ENCODE data around the gene TREML1. TPM values are rescaled to one million over a fixed set of nuclear protein-coding genes. Genes with fewer than 3 reads are reported as not detected.

TREML1 gene
- total RNA-seq, 2 donors from 2014 or later = not detected

- ATAC-seq (replicated peaks) = no peak
- Mint-ChIP-seq H3K9me3 (no peaks in the 10 kb centered on the region), H3K4me1 (peaks cover 3% of the 10 kb centered on the region), H3K36me3 (ENCODE audit: low read depth) (no peaks in the 10 kb centered on the region), H3K27ac (no peak overlapping the region), H3K27me3 (no peaks in the 10 kb centered on the region), H3K4me3 (no peak overlapping the region)
These were observed 13.2 kb upstream of the TREML1 start for GRCh38 chr6:41167173-41167963.

GRCh38 chr6:41164551-41165120 lies 10.5 kb upstream of the TREML1 start:
- peaks cover 3% of the 10 kb centered on the region for H3K4me1 Mint-ChIP-seq
- no peaks in the 10 kb centered on the region for H3K36me3 Mint-ChIP-seq (ENCODE audit: low read depth)
- no peak for ATAC-seq (replicated peaks)
- no peaks in the 10 kb centered on the region for H3K9me3 Mint-ChIP-seq
- H3K27me3 Mint-ChIP-seq = no peaks in the 10 kb centered on the region
- H3K27ac Mint-ChIP-seq = no peak overlapping the region
- H3K4me3 Mint-ChIP-seq = no peak overlapping the region

DNA sequence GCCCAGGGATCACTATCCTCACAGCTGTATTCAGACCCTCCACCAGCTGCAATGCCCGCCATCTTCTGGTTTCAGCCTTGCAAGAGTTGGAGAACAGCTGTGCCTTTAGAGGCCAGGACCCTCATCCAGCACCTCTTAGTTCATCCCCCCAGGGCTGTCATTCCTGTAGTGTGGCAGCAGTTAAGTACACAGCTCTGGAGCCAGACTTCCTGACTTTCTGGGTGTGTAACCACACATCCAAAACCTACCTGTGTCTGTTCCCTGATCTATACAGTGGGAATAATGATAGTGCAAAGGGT lies 9.2 kb upstream of the TREML1 start:
- Mint-ChIP-seq H3K4me1 (no peaks in the 10 kb centered on the region), H3K27ac (no peak overlapping the region)
- ATAC-seq (replicated peaks) = no peak

DNA sequence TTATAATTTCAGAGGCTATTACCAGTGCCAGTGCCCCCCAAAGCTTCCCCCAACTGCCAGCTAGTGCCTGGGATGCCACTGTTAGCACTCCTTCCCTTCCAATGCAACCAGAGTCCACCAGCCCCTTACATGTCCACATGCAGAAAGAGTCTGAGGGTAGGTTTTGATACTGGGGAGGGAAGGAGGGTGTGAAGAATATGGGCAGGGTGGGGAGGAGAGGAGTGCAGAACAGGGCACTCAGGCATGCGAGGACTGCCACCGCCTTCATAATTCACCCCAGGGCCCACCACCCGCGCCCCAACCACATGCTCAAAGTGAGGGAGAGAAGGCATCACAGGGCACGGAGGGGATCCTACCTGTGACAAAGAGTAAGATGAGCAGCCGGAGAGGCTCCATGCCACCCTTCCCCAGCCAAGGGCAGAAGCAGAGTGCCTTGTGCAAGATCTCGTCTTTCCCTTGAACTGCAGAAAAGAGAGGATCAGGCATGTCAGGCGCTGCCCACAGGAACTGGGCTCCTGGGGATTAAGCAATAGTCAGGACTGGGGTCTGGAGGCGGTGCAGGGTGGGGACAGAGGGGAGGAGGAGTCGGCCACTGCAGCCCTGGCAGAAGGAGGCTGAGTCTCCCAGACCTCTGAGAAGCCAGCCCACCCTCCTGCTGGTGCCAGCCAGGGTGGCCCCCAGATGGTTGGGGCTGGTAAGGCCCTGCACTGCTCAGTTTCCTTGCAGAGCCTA lies 8.7 kb upstream of the TREML1 start, which contains the start of gene TREM2:
Gene TREM2 (minus strand): TSS at position 430 of the 732 bp plus-strand sequence. CDS start 34 bp downstream, at position 396.
- H3K9me3 Mint-ChIP-seq = no peaks in the 10 kb centered on the region
- no peaks in the 10 kb centered on the region for H3K36me3 Mint-ChIP-seq (ENCODE audit: low read depth)
- H3K4me3 Mint-ChIP-seq = no peak within 1 kb of the TSS
- no peaks in the 10 kb centered on the region for H3K4me1 Mint-ChIP-seq
- H3K27me3 Mint-ChIP-seq = no peaks in the 10 kb centered on the region
- H3K27ac Mint-ChIP-seq = no peak within 1 kb of the TSS
- no peak for ATAC-seq (replicated peaks)

More for the DNA sequence above, 9.2 kb upstream of the TREML1 start:
- Mint-ChIP-seq H3K4me3 (no peak overlapping the region), H3K9me3 (no peaks in the 10 kb centered on the region), H3K36me3 (ENCODE audit: low read depth) (no peaks in the 10 kb centered on the region), H3K27me3 (no peaks in the 10 kb centered on the region)

- Mint-ChIP-seq H3K9me3 (no peaks in the 10 kb centered on the region), H3K36me3 (ENCODE audit: low read depth) (no peaks in the 10 kb centered on the region), H3K4me3 (no peak overlapping the region), H3K27ac (no peak overlapping the region), H3K27me3 (no peaks in the 10 kb centered on the region), H3K4me1 (no peaks in the 10 kb centered on the region)
- no peak for ATAC-seq (replicated peaks)
These were observed 7.9 kb upstream of the TREML1 start for GRCh38 chr6:41161851-41162552.

DNA sequence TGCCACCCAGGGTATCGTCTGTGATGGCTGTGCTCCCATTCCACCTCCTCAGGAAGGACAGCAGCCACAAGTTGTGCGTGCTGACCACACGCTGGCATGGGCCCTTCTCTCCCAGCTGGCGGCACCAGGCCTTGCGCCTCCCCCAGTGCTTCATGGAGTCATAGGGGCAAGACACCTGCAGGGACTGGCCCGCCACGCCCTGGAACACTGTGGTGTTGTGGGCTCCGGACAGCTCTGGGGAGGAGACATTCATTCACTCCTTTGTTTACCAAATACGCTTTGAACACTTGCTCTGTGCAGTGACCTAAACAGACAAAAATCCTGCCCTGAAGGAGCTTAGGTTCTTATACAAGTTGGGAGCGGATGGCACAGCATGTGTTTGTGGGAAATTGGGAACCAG lies 7.2 kb upstream of the TREML1 start:
- Mint-ChIP-seq H3K4me1 (no peaks in the 10 kb centered on the region), H3K36me3 (ENCODE audit: low read depth) (no peaks in the 10 kb centered on the region), H3K4me3 (no peak overlapping the region), H3K27ac (no peak overlapping the region), H3K27me3 (no peaks in the 10 kb centered on the region), H3K9me3 (no peaks in the 10 kb centered on the region)
- ATAC-seq (replicated peaks) = no peak

- Mint-ChIP-seq H3K36me3 (ENCODE audit: low read depth) (no peaks in the 10 kb centered on the region), H3K9me3 (no peaks in the 10 kb centered on the region), H3K4me1 (no peaks in the 10 kb centered on the region), H3K27ac (no peak overlapping the region), H3K4me3 (no peak overlapping the region), H3K27me3 (no peaks in the 10 kb centered on the region)
- no peak for ATAC-seq (replicated peaks)
These were observed 6.8 kb upstream of the TREML1 start for GRCh38 chr6:41160933-41161332.

DNA sequence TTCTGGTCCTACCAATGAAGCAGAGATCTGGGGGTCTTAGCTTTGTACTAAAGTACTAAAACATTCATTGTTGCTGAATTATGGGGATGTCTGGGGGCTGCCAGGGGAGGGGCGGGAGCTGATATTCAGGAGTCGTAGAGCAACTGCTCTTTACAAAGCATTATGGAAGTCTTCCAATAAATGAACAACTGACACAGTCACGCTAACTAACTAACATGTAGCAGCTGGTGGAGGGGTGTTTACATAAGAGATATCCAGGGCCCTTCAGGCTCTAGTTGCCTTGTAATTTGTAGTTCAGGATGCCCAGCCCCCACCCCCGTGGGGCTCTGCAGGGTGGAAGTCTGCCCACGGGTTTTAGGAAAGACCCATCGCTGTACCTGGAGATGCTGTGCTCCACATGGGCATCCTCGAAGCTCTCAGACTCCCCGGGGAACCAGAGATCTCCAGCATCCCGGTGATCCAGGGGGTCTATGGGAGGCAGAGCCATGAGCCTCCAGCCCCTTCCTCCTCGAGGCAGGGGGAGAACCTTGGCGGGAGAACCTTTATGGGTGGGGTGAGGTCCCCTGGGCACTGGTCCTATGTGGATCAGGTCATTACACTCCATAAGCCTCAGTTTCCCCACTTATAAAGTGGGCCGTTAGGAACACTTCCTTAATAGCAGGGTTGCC lies 5.4 kb upstream of the TREML1 start:
- Mint-ChIP-seq H3K27me3 (no peaks in the 10 kb centered on the region), H3K36me3 (ENCODE audit: low read depth) (no peaks in the 10 kb centered on the region), H3K4me3 (no peak overlapping the region), H3K4me1 (no peaks in the 10 kb centered on the region), H3K27ac (no peak overlapping the region), H3K9me3 (no peaks in the 10 kb centered on the region)
- no peak for ATAC-seq (replicated peaks)

GRCh38 chr6:41157323-41157722 lies 3.2 kb upstream of the TREML1 start:
- no peaks in the 10 kb centered on the region for H3K27me3 Mint-ChIP-seq
- no peak for ATAC-seq (replicated peaks)
- H3K4me3 Mint-ChIP-seq = no peak overlapping the region
- no peaks in the 10 kb centered on the region for H3K4me1 Mint-ChIP-seq
- H3K36me3 Mint-ChIP-seq (ENCODE audit: low read depth) = no peaks in the 10 kb centered on the region
- no peaks in the 10 kb centered on the region for H3K9me3 Mint-ChIP-seq
- H3K27ac Mint-ChIP-seq = no peak overlapping the region

DNA sequence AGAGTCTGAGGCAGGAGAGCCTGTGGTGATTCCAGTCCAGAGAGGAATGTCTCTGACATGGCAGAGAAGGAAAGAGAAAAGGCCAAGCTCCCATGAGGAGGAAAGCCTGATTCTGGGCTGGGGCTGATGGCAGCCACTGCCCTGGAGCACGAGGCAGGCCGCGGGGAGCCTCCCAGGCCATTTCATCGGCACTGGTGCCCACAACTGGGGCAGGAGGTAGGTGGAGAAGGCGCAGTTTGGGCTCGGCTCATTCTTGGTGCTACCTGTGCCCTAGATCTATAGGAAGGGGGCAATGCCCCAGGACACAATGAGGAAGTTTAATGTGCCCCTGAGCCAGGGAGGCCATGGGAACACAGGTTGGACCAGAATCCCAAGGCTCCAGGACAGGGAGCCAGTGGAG lies 2.6 kb upstream of the TREML1 start:
- Mint-ChIP-seq H3K27ac (no peak overlapping the region), H3K9me3 (no peaks in the 10 kb centered on the region), H3K27me3 (no peaks in the 10 kb centered on the region), H3K36me3 (ENCODE audit: low read depth) (no peaks in the 10 kb centered on the region), H3K4me3 (no peak overlapping the region), H3K4me1 (no peaks in the 10 kb centered on the region)
- ATAC-seq (replicated peaks) = no peak

- Mint-ChIP-seq H3K27me3 (no peaks in the 10 kb centered on the region), H3K4me3 (no peak overlapping the region), H3K9me3 (no peaks in the 10 kb centered on the region), H3K36me3 (ENCODE audit: low read depth) (no peaks in the 10 kb centered on the region), H3K4me1 (no peaks in the 10 kb centered on the region), H3K27ac (no peak overlapping the region)
- no peak for ATAC-seq (replicated peaks)
These were observed 1.9 kb upstream of the TREML1 start for GRCh38 chr6:41156001-41156400.

DNA sequence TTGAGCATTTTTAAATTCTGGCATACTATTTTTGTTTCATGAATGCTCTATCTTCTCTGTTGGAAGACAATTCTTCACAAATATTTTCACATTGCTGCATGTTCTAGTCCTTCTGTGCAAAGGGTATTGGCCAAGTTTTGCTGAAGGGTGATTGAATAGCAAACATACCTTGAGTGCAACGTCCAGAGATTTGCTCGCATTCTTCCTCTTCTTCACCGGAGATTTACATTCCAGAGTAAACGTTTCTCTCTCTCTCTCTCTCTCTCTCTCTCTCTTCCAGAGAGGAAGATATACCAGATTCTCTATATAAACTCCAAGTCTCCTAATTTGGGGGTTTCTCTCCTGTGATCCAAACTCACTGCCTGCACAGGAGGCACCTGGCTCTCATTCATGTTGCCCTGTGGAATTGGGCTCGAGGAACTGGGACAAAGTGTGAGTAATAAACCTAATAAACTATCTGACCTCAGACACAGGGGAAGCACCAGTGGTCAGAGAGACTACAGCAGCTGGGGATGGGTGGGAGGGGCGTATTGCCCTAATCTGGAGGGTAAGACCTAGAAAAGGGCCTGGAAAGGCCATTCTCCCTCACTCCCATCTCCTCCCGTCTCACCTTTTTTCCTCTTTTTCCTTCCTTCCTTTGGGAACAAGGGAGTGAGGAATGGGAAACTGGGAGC lies 1.1 kb upstream of the TREML1 start:
- no peaks in the 10 kb centered on the region for H3K4me1 Mint-ChIP-seq
- no peak overlapping the region for H3K27ac Mint-ChIP-seq

GRCh38 chr6:41153451-41153850 lies 696 bp downstream of the TREML1 start:
- H3K4me3 Mint-ChIP-seq = no peak overlapping the region
- H3K27me3 Mint-ChIP-seq = no peaks in the 10 kb centered on the region
- no peak for ATAC-seq (replicated peaks)
- no peaks in the 10 kb centered on the region for H3K4me1 Mint-ChIP-seq
- no peak overlapping the region for H3K27ac Mint-ChIP-seq
- H3K9me3 Mint-ChIP-seq = no peaks in the 10 kb centered on the region
- no peaks in the 10 kb centered on the region for H3K36me3 Mint-ChIP-seq (ENCODE audit: low read depth)

More for the DNA sequence above, 1.1 kb upstream of the TREML1 start:
- H3K9me3 Mint-ChIP-seq = no peaks in the 10 kb centered on the region
- H3K4me3 Mint-ChIP-seq = no peak overlapping the region
- no peaks in the 10 kb centered on the region for H3K36me3 Mint-ChIP-seq (ENCODE audit: low read depth)
- no peaks in the 10 kb centered on the region for H3K27me3 Mint-ChIP-seq
- no peak for ATAC-seq (replicated peaks)

- Mint-ChIP-seq H3K36me3 (ENCODE audit: low read depth) (no peaks in the 10 kb centered on the region), H3K4me3 (no peak overlapping the region), H3K27ac (no peak overlapping the region), H3K27me3 (no peaks in the 10 kb centered on the region), H3K4me1 (peaks cover 6% of the 10 kb centered on the region), H3K9me3 (no peaks in the 10 kb centered on the region)
- no peak for ATAC-seq (replicated peaks)
These were observed 3.5 kb downstream of the TREML1 start for GRCh38 chr6:41150671-41151070.

Measured in activated T-helper 17 cell treated with anti-CD3 and anti-CD28 coated beads, Interleukin-2, amount 50 U/mL, for 72 hours (primary cell).